Left lung (tissue), 10 donors: Measurements from ENCODE around the gene TBK1. TPM values are rescaled to one million over a fixed set of nuclear protein-coding genes. Genes with fewer than 3 reads are reported as not detected.
A peak's percentile ranks its signal among the peaks of the same experiment; 100 is the strongest.

Experiments used
- ATAC-seq: fragments of 200-7000 bp; cut with Tn5 transposase; one replicate; pipeline ENCODE4 v1.9.1; 2020; ENCODE audit warnings: moderate library complexity
- DNase-seq, 4 donors: peaks; one replicate each; pipeline ENCODE4 v3.0.0-alpha.2; 2013 to 2020
- H3K27ac ChIP-seq, 2 donors: fragments of 200-600 bp; sonication (generic) in 1 of 2; one replicate each; pipeline versions ENCODE4 v1.5.0 to v1.8.0; 2020 to 2021
- H3K27me3 ChIP-seq, 2 donors: fragments of 200-600 bp; sonication (generic) in 1 of 2; one replicate each; pipeline versions ENCODE4 v1.5.0 to v1.8.0; 2020 to 2021
- H3K36me3 ChIP-seq, 2 donors: fragments of 200-600 bp; sonication (generic) in 1 of 2; one replicate each; pipeline versions ENCODE4 v1.5.0 to v1.8.0; 2020 to 2021
- H3K4me1 ChIP-seq, 2 donors: fragments of 200-600 bp; one replicate each; pipeline ENCODE4 v1.8.0; 2021
- H3K4me3 ChIP-seq, 2 donors: fragments of 200-600 bp; sonication (generic) in 1 of 2; one replicate each; pipeline versions ENCODE4 v1.5.0 to v1.8.0; 2020 to 2021; ENCODE audit warnings: mild to moderate bottlenecking in 1 of 2
- H3K9me3 ChIP-seq, 2 donors: fragments of 200-600 bp; sonication (generic) in 1 of 2; one replicate each; pipeline versions ENCODE4 v1.5.0 to v1.8.0; 2020 to 2021
- CTCF ChIP-seq, 2 donors: fragments of 200-600 bp; sonication (generic) in 1 of 2; IDR thresholded peaks; one replicate each; pipeline versions ENCODE4 v1.5.0 to v1.8.0; 2021; ENCODE audit warnings: antibody characterized with exemption in 2 of 2
- intact Hi-C, 2 donors: fragments of 100-400 bp; cut with DNase I; formaldehyde crosslinking; loops; one replicate each; pipeline versions ENCODE4 v1.11.2 to v1.14.2; 2022
- polyA plus RNA-seq, 6 donors: library from polyadenylated mRNA; unstranded; fragments of 120-200 nt; gene quantifications; one replicate each; pipeline ENCODE4 v1.2.1, GENCODE V29; 2013; ENCODE audit not compliant: insufficient read length in 6 of 6
- total RNA-seq, 2 donors: library from RNA; stranded (reverse); fragmentation: NEBNext Ultra II Directional; extraction: Animal tissue kit (Norgen Biotek cat#: 25700); gene quantifications; one replicate each; pipeline ENCODE4 v1.2.1, GENCODE V29; 2021
- donor health status: DM: no; HTN: yes; CAD: no.
- donor health status: DM: no; HTN: no; CAD: no.

The TBK1 gene
- total and polyA plus RNA-seq, 8 donors: 17.8 to 30.4 (median 26.1) TPM

GRCh38 chr12:64457032-64457431, 5.1 kb downstream of the TBK1 start:
- no peak for TF ChIP-seq CTCF (IDR thresholded peaks at IDR 0.05)
- no peak overlapping the region for H3K4me3 ChIP-seq
- no peaks in the 10 kb centered on the region for H3K9me3 ChIP-seq
- H3K4me1 ChIP-seq: peaks cover 6 to 62% of the 10 kb centered on the region in 2 donors
- intact Hi-C loops: no loop called here
- H3K27me3 ChIP-seq: no peaks in the 10 kb centered on the region
- H3K36me3 ChIP-seq: peaks cover 0 to 20% of the 10 kb centered on the region in 2 donors
- ATAC-seq (no peak), DNase-seq (no peak)
- H3K27ac ChIP-seq: peak overlapping the region; percentile 21 to 49

- DNase-seq: no peak
- Histone ChIP-seq H3K9me3 (no peaks in the 10 kb centered on the region), H3K4me3 (no peak overlapping the region), H3K27ac (peak overlapping the region; percentile 21 to 49), H3K4me1 (peaks cover 6 to 62% of the 10 kb centered on the region in 2 donors), H3K27me3 (no peaks in the 10 kb centered on the region), H3K36me3 (peaks cover 0 to 24% of the 10 kb centered on the region in 2 donors)
- intact Hi-C loops: no loop called here
- no peak for ATAC-seq
- no peak for TF ChIP-seq CTCF (IDR thresholded peaks at IDR 0.05)
These were observed 5.5 kb downstream of the TBK1 start for GRCh38 chr12:64457466-64457865.

- ATAC-seq: no peak
- intact Hi-C loops: no loop called here
- Histone ChIP-seq H3K36me3 (peaks cover 0 to 29% of the 10 kb centered on the region in 2 donors), H3K4me1 (peaks cover 6 to 61% of the 10 kb centered on the region in 2 donors), H3K9me3 (no peaks in the 10 kb centered on the region), H3K27me3 (no peaks in the 10 kb centered on the region), H3K27ac (peak overlapping the region; percentile 21 to 49), H3K4me3 (no peak overlapping the region)
- no peak for DNase-seq
- TF ChIP-seq CTCF (IDR thresholded peaks at IDR 0.05): no peak
These were observed 6.0 kb downstream of the TBK1 start for GRCh38 chr12:64457923-64458322.

GRCh38 chr12:64459394-64459891, 7.5 kb downstream of the TBK1 start:
- H3K27ac ChIP-seq: peak overlapping the region; percentile 16 to 65
- intact Hi-C loops: no loop called here
- ATAC-seq: peak; percentile 68
- H3K4me3 ChIP-seq: peak overlapping the region in 1 of 2 donors; percentile 28
- peaks cover 0 to 37% of the 10 kb centered on the region in 2 donors for H3K36me3 ChIP-seq
- no peaks in the 10 kb centered on the region for H3K9me3 ChIP-seq
- H3K4me1 ChIP-seq: peaks cover 6 to 46% of the 10 kb centered on the region in 2 donors
- no peaks in the 10 kb centered on the region for H3K27me3 ChIP-seq
- no peak for TF ChIP-seq CTCF (IDR thresholded peaks at IDR 0.05)
- no peak for DNase-seq

GRCh38 chr12:64461634-64462414, 9.9 kb downstream of the TBK1 start:
- intact Hi-C loops: no loop called here
- Histone ChIP-seq H3K9me3 (no peaks in the 10 kb centered on the region), H3K36me3 (peaks cover 0 to 60% of the 10 kb centered on the region in 2 donors), H3K27me3 (no peaks in the 10 kb centered on the region), H3K27ac (no peak overlapping the region), H3K4me3 (no peak overlapping the region), H3K4me1 (peaks cover 6 to 31% of the 10 kb centered on the region in 2 donors)
- ATAC-seq (no peak), DNase-seq (no peak)
- TF ChIP-seq CTCF (IDR thresholded peaks at IDR 0.05): no peak
